ENCODE results near the gene KCNAB2. TPM values are rescaled to one million over a fixed set of nuclear protein-coding genes. Genes with fewer than 3 reads are reported as not detected.
"Not testable (repeated sequence)": the region's sequence is repeated elsewhere in the genome, so short reads cannot be mapped to it uniquely, and the experiment has no call there.

The KCNAB2 gene
- total RNA-seq, 2 donors from 2014 or later, result 14.0 to 36.1 TPM

DNA sequence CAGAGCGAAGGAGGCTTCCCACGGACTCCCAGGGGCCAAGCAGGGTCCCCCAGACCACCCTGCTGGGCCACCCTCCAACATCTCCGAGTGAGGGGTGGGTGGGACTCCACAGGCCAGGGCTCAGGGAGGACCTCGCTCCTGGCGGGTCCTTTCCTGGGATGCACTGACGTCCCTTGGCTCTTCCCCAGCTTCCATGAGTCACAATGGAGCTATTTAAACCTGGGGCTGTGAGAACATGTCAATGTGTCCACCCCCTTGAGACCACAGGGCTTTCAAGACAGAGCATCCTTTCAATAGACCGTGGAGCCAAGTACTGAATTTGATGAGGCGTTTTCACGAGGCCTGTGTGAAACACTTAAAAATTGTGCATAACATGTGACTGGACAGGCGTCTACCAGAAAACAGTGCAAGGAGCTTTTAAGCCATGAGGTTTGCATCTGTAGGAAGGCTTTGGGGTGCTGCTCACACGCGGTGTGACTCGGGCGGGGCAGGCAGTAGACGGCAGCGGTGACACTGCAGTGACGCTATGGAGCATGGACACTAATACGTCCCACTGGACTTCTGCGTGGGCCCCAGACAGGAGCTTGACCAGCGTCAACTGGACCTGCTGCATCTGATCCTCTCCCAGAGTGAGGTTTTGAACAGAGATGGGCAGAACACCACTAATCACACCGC is 29.4 kb upstream of the KCNAB2 start:
- Histone ChIP-seq H3K9me3 (no peaks in the 10 kb centered on the region), H3K27me3 (replicated peaks; ENCODE audit: insufficient read depth) (no peaks in the 10 kb centered on the region), H3K27ac (no peak overlapping the region), H3K36me3 (no peaks in the 10 kb centered on the region), H3K4me3 (no peak overlapping the region), H3K4me1 (ENCODE audit: control insufficient read depth in 1 of 2, low read depth in 2 of 2) (no peaks in the 10 kb centered on the region)
- no peak for DNase-seq (ENCODE audit: low spot score)
- ATAC-seq (ENCODE audit: insufficient number of reproducible peaks, low FRiP score, low read depth), result no peak
- no peak for TF ChIP-seq CTCF (IDR thresholded peaks at IDR 0.05)

- H3K9me3 ChIP-seq; H3K27ac ChIP-seq; H3K36me3 ChIP-seq; DNase-seq (ENCODE audit: low spot score); H3K4me1 ChIP-seq (ENCODE audit: control insufficient read depth in 1 of 2, low read depth in 2 of 2); ATAC-seq (ENCODE audit: insufficient number of reproducible peaks, low FRiP score, low read depth); H3K27me3 ChIP-seq (replicated peaks; ENCODE audit: insufficient read depth); H3K4me3 ChIP-seq: not testable (repeated sequence)
These were observed 28.0 kb upstream of the KCNAB2 start for GRCh38 chr1:6017654-6018053.

DNA sequence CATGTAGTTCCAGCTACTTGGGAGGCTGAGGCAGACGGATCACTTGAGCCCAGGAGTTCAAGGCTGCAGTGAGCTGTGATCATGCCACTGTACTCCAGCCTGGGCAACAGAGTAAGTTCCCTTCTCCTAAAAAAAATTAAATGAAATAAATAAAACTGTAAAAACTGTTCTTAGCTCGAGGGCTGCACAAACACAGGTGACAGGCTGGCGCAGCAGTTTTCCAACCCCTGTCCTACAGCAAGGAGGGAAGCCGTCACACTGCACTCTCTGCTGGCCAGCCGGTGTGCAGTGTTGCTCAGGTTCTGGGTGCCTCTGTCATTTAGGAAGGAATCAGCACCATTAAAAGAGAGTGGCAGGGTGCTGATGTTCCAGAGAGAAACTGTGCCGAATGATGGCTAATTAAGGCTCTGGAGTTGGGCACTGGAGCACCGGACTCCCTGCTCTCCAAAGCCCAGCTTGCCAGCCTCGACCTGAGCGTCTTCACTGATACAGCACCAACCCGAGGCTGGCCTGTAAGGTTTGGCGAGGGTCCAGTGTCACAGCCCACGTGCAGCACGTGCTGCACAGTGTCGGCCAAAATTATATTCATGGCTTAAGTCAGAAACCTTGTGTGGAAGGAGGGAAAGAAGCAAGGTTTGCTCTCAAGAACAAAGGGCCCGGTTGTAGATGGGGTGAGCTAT is 26.4 kb upstream of the KCNAB2 start:
- Histone ChIP-seq H3K36me3 (no peaks in the 10 kb centered on the region), H3K4me3 (no peak overlapping the region), H3K4me1 (ENCODE audit: control insufficient read depth in 1 of 2, low read depth in 2 of 2) (no peaks in the 10 kb centered on the region), H3K9me3 (no peaks in the 10 kb centered on the region), H3K27ac (no peak overlapping the region), H3K27me3 (replicated peaks; ENCODE audit: insufficient read depth) (no peaks in the 10 kb centered on the region)
- ATAC-seq (ENCODE audit: insufficient number of reproducible peaks, low FRiP score, low read depth) (no peak), DNase-seq (ENCODE audit: low spot score) (no peak)
- TF ChIP-seq CTCF (IDR thresholded peaks at IDR 0.05), result no peak

- H3K36me3 ChIP-seq, result no peaks in the 10 kb centered on the region
- no peaks in the 10 kb centered on the region for H3K4me1 ChIP-seq (ENCODE audit: control insufficient read depth in 1 of 2, low read depth in 2 of 2)
- no peak overlapping the region for H3K4me3 ChIP-seq
- TF ChIP-seq CTCF (IDR thresholded peaks at IDR 0.05), result no peak
- DNase-seq (ENCODE audit: low spot score), result no peak
- no peak overlapping the region for H3K27ac ChIP-seq
- H3K9me3 ChIP-seq, result no peaks in the 10 kb centered on the region
- no peaks in the 10 kb centered on the region for H3K27me3 ChIP-seq (replicated peaks; ENCODE audit: insufficient read depth)
- ATAC-seq (ENCODE audit: insufficient number of reproducible peaks, low FRiP score, low read depth), result no peak
These were observed 23.5 kb upstream of the KCNAB2 start for GRCh38 chr1:6022193-6022592.

GRCh38 chr1:6023346-6023745 is 22.3 kb upstream of the KCNAB2 start:
- TF ChIP-seq CTCF (IDR thresholded peaks at IDR 0.05), result no peak
- Histone ChIP-seq H3K4me3 (no peak overlapping the region), H3K9me3 (no peaks in the 10 kb centered on the region), H3K27ac (no peak overlapping the region), H3K4me1 (ENCODE audit: control insufficient read depth in 1 of 2, low read depth in 2 of 2) (no peaks in the 10 kb centered on the region), H3K36me3 (no peaks in the 10 kb centered on the region), H3K27me3 (replicated peaks; ENCODE audit: insufficient read depth) (no peaks in the 10 kb centered on the region)
- DNase-seq (ENCODE audit: low spot score) (no peak), ATAC-seq (ENCODE audit: insufficient number of reproducible peaks, low FRiP score, low read depth) (no peak)

Data from thoracic aorta (tissue), 2 donors.